Measurements from ENCODE around the gene COL20A1.

Gene COL20A1

DNA sequence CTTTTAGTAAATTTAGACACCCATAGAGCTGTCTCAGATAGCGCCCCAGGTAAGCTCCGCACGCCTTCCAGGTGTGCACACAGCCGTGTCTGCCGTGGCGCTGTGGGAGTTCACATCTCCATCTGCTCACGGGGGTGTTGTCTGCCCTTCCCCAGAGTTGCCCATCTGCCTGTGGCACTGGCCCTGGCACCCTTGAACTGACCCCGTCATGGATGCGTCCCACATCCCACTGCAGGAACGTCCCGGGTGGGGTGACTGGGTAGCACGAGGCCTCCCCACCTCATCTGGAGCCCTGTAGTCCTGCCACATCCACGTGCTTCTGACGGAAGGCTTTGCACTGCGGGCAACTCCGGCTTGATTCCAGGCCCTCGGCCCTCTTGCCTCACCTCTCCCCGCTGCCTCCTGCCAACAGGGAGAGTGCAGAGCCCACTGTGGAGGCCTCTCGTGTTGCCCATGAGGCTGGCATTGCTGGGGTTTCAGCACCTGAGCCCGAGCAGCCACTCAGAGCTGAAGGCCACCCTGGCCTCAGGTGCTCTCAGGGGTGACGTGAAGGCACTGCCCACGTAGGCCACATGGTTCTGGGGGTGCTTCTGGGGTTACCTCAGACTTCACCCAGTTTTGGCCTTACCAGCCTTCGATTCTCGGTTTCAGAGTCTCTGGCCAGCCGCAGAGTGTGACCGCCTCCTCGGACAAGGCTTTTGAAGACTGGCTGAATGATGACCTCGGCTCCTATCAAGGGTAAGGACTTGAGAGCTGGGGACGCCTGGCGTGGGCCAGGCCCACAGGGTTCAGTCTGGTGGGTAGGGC lies 15.3 kb upstream of the COL20A1 start:
- H3K36me3 ChIP-seq, result peaks cover 69% of the 10 kb centered on the region
- TF ChIP-seq, protein P1, sequence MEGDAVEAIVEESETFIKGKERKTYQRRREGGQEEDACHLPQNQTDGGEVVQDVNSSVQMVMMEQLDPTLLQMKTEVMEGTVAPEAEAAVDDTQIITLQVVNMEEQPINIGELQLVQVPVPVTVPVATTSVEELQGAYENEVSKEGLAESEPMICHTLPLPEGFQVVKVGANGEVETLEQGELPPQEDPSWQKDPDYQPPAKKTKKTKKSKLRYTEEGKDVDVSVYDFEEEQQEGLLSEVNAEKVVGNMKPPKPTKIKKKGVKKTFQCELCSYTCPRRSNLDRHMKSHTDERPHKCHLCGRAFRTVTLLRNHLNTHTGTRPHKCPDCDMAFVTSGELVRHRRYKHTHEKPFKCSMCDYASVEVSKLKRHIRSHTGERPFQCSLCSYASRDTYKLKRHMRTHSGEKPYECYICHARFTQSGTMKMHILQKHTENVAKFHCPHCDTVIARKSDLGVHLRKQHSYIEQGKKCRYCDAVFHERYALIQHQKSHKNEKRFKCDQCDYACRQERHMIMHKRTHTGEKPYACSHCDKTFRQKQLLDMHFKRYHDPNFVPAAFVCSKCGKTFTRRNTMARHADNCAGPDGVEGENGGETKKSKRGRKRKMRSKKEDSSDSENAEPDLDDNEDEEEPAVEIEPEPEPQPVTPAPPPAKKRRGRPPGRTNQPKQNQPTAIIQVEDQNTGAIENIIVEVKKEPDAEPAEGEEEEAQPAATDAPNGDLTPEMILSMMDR (IDR thresholded peaks at IDR 0.05), result no peak
- H3K27ac ChIP-seq, result no peak overlapping the region
- H3K27me3 ChIP-seq, result no peaks in the 10 kb centered on the region
- H3K4me1 ChIP-seq (ENCODE audit: control insufficient read depth in 1 of 2, insufficient read depth in 1 of 2, low read depth in 1 of 2, low read length in 1 of 2), result peaks cover 9% of the 10 kb centered on the region in 2 experiments
- no peaks in the 10 kb centered on the region for H3K9me3 ChIP-seq
- no peak overlapping the region for H3K4me3 ChIP-seq (ENCODE audit: low read depth in 1 of 2, low read length in 1 of 2)

DNA sequence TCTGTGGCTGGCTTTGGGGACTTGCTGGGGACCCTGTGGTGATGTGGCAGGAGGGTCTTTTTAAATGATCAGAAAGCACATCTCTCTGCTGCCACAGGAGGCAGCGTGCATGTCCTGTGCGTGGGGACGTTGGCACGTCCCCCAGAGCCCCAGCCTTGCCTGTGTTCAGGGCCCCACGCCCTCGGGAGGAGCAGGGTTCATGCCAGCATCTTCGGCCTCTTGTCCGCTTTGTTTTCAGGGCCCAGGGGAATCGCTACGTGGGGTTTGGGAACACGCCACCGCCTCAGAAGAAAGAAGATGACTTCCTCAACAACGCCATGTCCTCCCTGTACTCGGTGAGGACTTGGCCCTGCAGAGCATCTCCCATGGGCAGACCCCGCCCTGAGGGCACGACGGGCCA lies 14.3 kb upstream of the COL20A1 start:
- Histone ChIP-seq H3K4me1 (ENCODE audit: control insufficient read depth in 1 of 2, insufficient read depth in 1 of 2, low read depth in 1 of 2, low read length in 1 of 2) (peaks cover 3% of the 10 kb centered on the region in 2 experiments), H3K36me3 (peaks cover 79% of the 10 kb centered on the region), H3K27ac (no peak overlapping the region), H3K4me3 (ENCODE audit: low read depth in 1 of 2, low read length in 1 of 2) (no peak overlapping the region), H3K27me3 (no peaks in the 10 kb centered on the region), H3K9me3 (no peaks in the 10 kb centered on the region)
- TF ChIP-seq, protein P1 (IDR thresholded peaks at IDR 0.05), result no peak

DNA sequence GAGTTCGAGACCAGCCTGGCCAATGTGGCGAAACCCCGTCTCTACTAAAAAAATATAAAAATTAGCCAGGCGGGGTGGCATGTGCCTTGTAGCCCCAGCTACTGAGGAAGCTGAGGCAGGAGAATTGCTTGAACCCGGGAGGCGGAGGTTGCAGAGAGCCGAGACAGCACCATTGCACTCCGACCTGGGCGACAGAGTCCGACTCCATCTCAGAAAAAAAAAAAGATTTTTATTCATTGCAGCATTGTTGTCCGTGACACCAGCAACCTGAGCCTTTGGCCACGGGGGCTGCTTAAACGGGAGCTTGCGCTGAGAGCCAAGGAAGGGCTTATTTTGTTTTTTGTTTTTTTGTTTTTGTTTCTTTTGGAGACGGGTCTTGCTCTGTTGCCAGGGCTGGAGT lies 13.1 kb upstream of the COL20A1 start:
- no peaks in the 10 kb centered on the region for H3K4me1 ChIP-seq (ENCODE audit: control insufficient read depth in 1 of 2, insufficient read depth in 1 of 2, low read depth in 1 of 2, low read length in 1 of 2)
- TF ChIP-seq, protein P1 (IDR thresholded peaks at IDR 0.05), result no peak
- no peak overlapping the region for H3K27ac ChIP-seq
- H3K9me3 ChIP-seq, result no peaks in the 10 kb centered on the region
- no peak overlapping the region for H3K4me3 ChIP-seq (ENCODE audit: low read depth in 1 of 2, low read length in 1 of 2)
- peaks cover 89% of the 10 kb centered on the region for H3K36me3 ChIP-seq
- no peaks in the 10 kb centered on the region for H3K27me3 ChIP-seq

DNA sequence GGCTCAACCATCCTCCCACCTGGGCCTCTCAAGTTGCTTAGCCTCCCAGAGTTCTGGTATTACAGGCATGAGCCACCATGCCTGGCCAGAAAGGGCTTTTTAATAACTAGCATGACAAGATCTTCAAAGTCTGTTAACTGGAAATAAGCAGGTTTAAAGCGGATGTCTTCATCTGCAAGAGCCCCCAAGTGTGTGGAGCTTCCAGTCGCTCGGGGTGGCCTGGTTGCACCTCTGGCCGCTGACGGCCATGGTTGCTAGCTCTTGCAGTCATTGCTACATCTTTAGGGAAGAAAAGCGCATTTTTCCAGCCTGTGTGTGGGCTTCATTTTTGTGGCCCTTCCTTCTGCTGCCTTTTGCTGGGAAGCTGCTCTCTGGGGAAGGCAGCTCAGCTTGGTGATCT lies 12.6 kb upstream of the COL20A1 start:
- Histone ChIP-seq H3K9me3 (no peaks in the 10 kb centered on the region), H3K4me3 (ENCODE audit: low read depth in 1 of 2, low read length in 1 of 2) (no peak overlapping the region), H3K4me1 (ENCODE audit: control insufficient read depth in 1 of 2, insufficient read depth in 1 of 2, low read depth in 1 of 2, low read length in 1 of 2) (no peaks in the 10 kb centered on the region), H3K27ac (no peak overlapping the region), H3K27me3 (no peaks in the 10 kb centered on the region), H3K36me3 (peaks cover 94% of the 10 kb centered on the region)
- TF ChIP-seq, protein P1 (IDR thresholded peaks at IDR 0.05), result no peak

DNA sequence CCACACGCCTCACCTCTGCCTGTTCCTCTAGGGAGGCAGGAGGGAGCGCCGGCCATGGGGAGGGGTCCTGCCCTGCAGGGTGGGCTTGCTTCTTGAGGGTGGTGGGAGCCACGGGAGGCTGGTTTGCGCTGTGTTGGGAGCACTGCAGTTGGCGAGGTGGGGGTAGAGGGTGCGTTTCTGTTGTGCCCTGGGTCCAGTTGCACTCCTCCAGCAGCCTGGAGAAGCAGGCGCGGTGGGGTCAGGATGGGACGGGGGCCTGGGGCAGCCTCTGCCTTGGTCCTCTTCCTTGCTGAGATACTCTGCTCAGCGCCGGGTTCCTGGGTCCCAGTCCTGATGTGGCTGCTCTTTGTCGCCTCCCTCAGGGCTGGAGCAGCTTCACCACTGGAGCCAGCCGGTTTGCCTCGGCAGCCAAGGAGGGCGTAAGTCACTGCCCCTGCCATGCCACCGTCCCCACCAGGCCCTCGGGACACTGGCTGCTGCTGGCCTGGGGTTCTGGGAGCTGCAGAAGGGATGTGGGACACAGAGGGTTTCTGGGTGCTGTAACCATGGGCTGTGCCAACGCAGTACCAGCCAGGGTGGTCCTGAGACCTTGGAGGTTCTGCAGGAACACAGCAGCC lies 11.9 kb upstream of the COL20A1 start:
- H3K4me1 ChIP-seq (ENCODE audit: control insufficient read depth in 1 of 2, insufficient read depth in 1 of 2, low read depth in 1 of 2, low read length in 1 of 2), result no peaks in the 10 kb centered on the region
- peaks cover 98% of the 10 kb centered on the region for H3K36me3 ChIP-seq
- H3K27ac ChIP-seq, result no peak overlapping the region
- H3K4me3 ChIP-seq (ENCODE audit: low read depth in 1 of 2, low read length in 1 of 2), result no peak overlapping the region
- TF ChIP-seq, protein P1 (IDR thresholded peaks at IDR 0.05), result no peak
- H3K27me3 ChIP-seq, result no peaks in the 10 kb centered on the region
- H3K9me3 ChIP-seq, result no peaks in the 10 kb centered on the region
